NCI-H2081 treated with DMSO at 0.1 percent for 48 hours (cell line): Measurements from ENCODE around the gene BRD9.
"Not testable (repeated sequence)": the region's sequence is repeated elsewhere in the genome, so short reads cannot be mapped to it uniquely, and the experiment has no call there.

Experiments used
- DNase-seq: peaks from one replicate; lab custom pipeline; 2025; lab: John Stamatoyannopoulos, UW

BRD9 gene

DNA sequence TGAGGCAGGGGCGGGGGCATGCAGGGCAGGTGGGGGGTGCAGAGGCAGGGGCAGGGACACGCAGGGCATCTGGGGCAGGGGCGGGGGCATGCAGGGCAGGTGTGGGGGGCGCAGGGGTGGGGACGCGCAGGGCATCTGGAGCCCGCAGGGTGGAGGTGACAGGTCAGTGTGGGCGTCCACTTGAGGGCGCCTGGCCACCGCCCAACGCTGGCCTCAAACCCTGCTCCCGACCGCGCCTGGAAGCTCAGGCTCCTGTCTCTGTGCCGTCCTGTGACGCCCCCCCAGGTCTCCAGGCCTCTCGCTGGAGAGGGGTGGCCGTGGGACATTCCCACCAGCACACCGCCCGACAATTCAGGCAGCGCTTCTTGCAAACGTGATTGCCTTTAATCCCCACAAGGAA lies 48.7 kb downstream of the BRD9 start:
- not testable (repeated sequence) for DNase-seq

GRCh38 chr5:843371-843770 lies 49.2 kb downstream of the BRD9 start:
- not testable (repeated sequence) for DNase-seq

DNA sequence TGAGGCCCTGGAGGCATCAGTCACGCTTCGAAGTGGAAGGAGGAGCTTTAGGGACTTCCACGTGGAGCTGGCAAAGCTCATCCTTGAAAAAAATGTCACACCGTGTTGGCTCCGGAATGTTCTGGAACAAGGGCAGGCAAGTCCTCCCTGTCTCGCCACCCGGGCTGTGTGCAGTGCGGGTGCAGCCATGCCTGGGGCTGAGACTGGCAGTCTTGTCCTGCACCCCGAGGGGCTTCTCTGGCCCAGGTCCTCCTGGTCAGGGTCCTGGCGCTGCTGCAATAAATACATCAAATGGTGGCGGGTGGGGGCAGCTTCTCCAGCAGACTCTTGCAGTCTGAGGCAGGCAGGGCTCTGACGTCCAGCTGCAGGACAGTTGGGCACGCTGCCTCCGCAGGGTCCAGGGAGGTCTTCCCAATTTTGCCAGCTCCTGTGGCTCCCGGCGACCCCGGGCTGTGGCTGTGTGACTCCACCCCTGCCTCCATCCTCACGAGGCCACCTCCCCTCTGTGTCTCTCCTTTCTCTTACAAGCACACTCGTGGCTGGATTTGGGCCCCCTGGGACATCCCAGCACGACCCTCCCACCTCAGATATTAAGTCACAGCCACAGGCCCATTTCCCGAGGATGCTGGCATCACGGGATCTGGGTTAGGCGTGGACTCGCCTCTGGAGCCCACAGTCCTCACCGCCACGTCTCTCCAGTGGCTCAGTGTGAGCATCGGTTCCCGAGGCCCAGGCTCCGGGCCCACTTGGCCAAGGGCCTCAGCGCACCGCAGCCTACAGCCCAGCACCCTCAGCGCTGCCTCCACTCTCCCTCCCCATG lies 50.0 kb downstream of the BRD9 start:
- DNase-seq, result not testable (repeated sequence)

DNA sequence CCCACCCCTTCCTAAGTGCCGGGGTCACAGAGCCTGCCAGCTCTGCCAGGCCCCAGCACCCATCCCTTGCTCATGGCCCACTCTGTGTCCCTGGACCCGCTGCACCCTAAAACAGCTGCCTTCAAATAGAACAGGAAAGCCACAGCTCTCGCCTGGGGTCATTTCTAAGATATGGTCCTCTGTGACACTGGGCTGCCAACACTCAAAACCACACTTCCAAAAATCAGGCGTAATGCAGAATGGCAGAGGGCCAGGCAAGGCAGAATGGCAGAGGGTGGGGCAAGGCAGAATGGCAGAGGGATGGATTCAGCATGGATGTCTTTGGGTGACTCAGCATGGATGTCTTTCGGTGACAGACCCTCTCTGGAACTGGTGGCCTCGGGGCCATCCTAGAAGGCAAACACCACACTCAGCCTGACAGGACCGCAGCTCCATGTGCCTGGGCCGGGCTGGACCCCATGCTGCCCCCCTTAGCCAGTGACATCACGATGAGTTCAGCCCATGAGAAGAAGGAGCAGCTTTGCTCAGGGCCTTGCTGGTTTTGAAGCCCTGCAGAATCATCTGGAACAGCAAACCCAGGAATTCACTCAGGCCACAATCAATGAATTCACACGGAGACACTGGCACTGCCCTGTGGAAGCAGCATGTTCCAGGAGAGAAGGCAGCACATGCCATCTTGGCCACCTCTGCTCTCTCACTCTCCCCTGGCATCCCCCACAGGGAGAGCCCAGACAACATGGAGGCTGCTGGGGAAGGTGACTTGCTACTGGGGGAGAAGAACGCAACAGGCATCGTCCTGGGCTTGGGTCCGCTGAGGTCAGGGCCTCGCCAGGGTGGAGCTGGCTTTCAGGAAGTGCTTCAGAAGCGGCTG lies 50.8 kb downstream of the BRD9 start:
- DNase-seq, result not testable (repeated sequence)

DNA sequence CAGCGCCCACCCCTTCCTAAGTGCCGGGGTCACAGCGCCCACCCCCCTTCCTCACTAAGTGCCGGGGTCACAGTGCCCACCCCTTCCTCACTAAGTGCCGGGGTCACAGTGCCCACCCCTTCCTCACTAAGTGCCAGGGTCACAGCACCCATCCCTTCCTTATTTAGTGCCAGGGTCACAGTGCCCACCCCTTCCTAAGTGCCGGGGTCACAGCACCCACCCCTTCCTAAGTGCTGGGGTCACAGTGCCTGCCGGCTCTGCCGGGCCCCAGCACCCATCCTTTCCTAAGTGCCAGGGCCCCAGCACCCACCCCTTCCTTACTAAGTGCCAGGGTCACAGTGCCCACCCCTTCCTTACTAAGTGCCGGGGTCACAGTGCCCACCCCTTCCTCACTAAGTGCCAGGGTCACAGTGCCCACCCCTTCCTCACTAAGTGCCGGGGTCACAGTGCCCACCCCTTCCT lies 51.6 kb downstream of the BRD9 start:
- DNase-seq, result not testable (repeated sequence)

DNA sequence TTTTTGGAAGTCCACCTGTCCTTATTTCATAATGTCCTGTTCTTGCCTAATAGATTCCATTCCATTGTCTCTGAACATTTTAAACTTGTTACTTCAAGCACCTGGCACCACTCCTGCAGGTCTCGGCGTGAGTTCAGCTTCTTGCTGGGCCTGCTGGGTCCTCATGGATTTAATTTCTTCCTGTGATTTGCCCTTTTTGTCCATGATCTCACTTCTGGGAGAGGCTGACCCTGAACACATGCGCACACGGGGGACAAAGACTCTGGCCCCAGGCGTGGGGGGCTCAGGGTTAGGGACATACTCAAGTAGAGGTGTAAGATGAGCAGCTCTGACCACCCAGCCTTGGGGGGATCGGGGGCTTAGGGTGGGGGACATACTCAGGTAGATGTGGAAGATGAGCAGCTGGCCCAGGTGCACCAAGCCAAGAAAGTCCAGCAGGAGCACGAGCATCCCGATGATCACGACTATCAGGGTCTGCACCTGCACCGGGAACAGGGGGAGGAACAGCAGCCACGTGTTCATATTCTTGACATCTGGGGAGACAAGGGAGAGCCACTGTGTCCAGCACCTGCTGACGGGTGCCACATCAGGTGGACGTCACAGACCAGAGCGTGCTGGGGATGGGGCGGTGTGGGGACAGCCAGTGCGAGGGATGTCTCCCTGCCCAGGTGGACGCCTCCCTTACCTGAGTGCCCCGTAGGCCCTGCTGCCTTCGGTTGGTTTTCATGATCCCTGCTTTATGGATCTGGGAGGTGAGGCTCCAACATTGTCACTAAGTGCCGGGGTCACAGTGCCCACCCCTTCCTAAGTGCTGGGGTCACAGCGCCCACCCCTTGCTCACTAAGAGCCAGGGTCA lies 52.3 kb downstream of the BRD9 start:
- not testable (repeated sequence) for DNase-seq

- not testable (repeated sequence) for DNase-seq
Measured at GRCh38 chr5:838431-838851, 54.2 kb downstream of the BRD9 start.

GRCh38 chr5:837621-838121 lies 54.9 kb downstream of the BRD9 start:
- DNase-seq, result not testable (repeated sequence)

DNA sequence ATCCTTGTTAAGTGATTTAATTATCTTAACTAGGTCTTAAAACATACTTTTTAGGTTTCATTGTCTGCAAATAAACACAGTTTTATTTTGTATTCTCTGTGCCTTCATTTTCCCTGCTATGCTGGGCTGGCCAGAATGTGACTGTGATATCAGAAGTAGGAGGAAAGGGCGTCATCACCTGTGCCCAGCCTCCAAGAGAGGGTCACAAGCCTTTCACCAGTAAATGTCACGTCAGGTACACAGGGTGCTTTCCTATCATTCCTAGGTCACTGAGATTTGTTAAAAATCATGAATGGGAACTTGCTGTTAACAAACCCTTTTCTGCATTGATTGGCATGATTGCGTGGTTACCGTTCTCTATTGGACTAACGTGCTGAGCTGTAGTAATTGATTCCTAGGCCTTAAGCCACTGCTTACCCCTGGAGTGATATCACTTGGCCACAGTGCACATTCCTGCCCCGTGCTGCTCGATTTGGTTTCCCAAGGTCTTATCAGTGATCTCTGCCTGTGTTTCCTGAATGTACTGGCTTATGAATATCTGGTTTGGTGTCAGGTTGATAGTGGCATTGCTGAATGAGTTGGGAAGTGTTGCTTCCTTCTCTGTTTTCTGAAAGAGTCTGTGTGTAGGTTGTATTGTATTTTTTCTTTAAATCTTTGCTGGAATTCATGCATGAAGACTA lies 56.5 kb downstream of the BRD9 start:
- DNase-seq, result not testable (repeated sequence)

DNA sequence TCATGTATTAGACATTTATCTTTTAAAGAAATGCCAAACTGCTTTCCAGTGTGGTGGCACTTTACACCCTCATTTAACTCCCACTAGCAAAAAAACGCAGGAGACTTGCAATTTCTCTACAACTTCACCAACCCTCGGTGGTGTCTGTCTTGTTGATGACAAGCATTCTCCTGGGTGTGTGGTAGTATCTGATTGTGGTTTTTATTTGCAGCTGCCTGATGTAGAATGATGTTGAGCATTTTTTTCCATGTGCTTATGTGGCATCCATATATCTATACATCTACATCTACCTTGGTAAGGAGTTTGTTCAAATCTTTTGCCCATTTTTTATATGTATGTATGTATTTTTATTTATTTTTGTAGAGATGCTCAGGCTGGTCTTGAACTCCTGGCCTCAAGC lies 58.6 kb downstream of the BRD9 start:
- DNase-seq, result not testable (repeated sequence)

DNA sequence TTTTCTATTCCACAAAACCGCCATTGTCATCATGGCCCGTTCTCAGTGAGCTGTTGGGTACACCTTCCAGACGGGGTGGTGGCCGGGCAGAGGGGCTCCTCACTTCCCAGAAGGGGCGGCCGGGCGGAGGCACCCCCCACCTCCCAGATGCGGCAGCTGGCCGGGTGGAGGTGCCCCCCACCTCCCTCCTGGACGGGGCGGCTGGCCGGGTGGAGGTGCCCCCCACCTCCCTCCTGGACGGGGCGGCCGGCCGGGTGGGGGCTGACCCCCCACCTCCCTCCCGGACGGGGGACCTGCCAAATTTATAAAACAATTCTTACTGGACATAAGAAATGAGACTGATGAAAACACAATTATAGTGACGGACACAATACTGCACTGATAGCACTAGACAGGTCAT lies 64.4 kb downstream of the BRD9 start:
- DNase-seq, result not testable (repeated sequence)

DNA sequence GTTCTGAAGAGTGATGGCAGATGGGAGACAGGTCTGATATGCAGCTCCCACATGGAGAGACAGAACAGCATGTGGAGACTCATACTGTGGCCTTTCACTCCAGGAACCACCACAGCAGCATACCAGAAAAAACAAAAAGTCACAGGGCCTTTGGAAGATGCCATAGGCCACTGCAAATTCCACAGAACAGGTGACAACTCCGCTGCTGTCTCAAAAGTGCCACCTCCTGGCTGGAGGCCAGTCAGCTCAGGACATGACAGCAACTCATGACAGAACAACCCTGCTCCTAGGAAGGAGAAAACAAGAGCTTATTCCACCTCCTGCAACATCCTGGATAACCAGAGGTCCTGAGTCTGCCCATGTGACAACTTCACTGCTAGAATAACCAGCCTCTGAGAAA lies 67.1 kb downstream of the BRD9 start:
- not testable (repeated sequence) for DNase-seq

- no peak for DNase-seq
Measured at GRCh38 chr5:821504-821903, 71.1 kb downstream of the BRD9 start.

DNA sequence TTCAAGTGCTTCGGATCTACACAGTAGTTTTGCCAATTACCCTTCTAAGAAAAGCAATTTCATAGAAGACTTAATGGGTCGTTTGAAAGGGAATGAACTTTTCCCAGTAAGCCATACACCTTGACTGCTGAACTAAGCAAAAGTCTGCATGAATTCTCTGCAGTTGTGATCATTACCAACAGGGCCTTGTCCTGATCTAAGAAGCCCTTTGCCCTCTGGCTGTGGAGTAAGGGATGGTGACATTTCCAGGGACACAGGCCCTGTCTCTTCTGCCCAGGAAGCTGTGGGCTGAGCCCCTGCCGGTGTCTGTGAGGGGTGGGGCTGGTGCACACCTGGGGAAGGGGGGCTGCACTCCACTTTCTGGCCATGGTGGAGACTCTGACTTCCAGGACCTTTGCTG lies 72.4 kb downstream of the BRD9 start:
- no peak for DNase-seq

- DNase-seq, result no peak
Measured at GRCh38 chr5:819078-819477, 73.5 kb downstream of the BRD9 start.

DNA sequence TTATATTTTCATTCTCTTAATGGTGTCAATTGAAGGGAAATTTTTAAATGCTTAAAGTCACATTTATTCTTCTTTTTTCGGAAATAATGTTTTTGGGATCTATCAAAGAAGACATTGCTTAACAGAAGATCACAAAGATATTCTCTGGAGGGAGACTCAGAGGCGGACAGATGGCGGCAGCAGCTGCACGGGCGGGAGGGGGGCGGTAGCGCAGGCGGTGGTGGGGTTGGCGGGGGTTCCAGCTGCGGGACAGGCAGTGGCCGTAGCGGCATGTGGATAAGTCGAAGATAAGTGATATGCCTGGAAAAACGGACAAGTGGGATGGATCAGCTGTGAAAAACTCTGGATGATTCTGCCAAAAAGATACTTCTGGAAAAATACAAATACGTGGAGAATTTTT lies 76.4 kb downstream of the BRD9 start:
- no peak for DNase-seq

- no peak for DNase-seq
Measured at GRCh38 chr5:815449-815848, 77.2 kb downstream of the BRD9 start.
